Heart left ventricle (tissue), 13 donors: ENCODE data around the gene CFAP251.

Source experiments
- CTCF ChIP-seq, 12 donors: fragments of 200-600 bp; sonication (generic) in 4 of 12; IDR thresholded peaks; one replicate each; pipeline versions ENCODE4 v1.5.0 to v1.8.0; 2018 to 2022; ENCODE audit warnings: antibody characterized with exemption in 12 of 12, mild to moderate bottlenecking in 5 of 12
- POLR2A ChIP-seq, 2 donors: fragments of 450-650 bp; IDR thresholded peaks; one replicate each; pipeline ENCODE4 v1.6.1; 2017; ENCODE audit warnings: antibody characterized with exemption in 2 of 2, mild to moderate bottlenecking in 2 of 2, moderate library complexity in 2 of 2
- donor health status: ischemic (EF 13 %, LVEDD 7.1; RV severe dilation, severe dysfunction).
- donor health status: DM: no; HTN: yes; CAD: no.
- donor health status: DM: no; HTN: no; CAD: no.
- donor health status: ischemic (EF 25% LVEDD 6.9; RV normal size, moderate dysfunction).
- donor health status: ischemic (EF 25% LVEDD 5.7; RV mildly dilated, moderate dysfunction).
- donor health status: ischemic (EF 35%, LVEDD 5.7; RV mildly dilated, moderate dysfunction).
- donor health status: nonischemic (EF 11% LVEDD 7.7; RV severe dilation, severe dysfunction).
- donor health status: DM: yes; HTN: yes; CAD: no.
- donor health status: PGD.
- donor health status: ischemic (EF 29% LVEDD 5.4; RV normal size, mild dysfunction).
- donor health status: nonischemic (EF 23%, LVEDD 6.1; RV moderate dilation, normal function).

DNA sequence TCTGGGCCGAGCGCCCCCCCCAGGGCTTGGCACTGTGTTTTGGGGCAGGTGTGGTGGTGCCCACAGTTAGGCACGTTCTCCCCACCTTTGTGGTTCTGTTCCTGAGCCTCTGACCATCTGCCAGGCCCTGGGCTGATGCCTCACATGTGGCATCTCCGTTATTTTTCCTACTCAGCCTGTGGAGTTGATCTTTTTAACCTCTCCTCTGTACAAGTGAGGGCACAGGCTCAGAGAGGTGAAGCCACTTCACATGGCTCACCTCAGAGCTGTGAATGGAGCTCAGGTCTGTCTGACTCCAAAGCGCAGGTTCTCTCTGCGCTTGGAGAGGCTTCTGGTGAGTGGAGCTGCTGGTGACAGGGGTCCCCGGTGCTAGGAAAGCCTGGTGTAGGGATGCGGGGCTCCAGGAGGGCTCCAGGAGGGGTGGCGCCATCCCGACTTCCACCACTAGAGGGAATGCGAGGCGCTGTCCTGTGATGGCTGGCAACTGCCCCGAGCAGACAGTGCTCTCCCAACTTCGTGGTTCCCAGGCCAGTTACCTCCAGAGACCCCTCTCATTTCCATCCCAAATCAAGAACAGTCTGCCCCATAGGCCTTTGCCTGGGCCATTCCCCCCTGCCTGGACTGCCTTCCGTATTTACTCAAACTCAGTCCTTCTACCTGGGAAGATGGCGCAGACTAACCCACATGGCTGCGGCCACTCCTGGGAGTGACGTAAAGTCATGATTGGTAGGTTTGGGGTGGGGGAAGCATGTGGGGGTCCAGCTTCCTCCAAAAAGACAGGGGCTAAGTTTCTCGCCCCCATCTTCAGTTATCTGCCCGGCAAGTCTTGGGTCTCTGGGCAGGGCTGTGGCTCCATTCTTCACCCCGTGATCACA, 113.2 kb downstream of the CFAP251 start:
- TF ChIP-seq POLR2A (IDR thresholded peaks at IDR 0.05) = no peak
- peak; percentile 47 to 75 (median 66) for TF ChIP-seq CTCF (IDR thresholded peaks at IDR 0.05)
